Putamen (tissue), 1 donor: ENCODE results near the gene IGF2R.
"Not testable (repeated sequence)": the region's sequence is repeated elsewhere in the genome, so short reads cannot be mapped to it uniquely, and the experiment has no call there.

Experiments
- DNase-seq: peaks from one replicate; pipeline ENCODE4 v3.0.0-alpha.2; 2016; ENCODE audit warnings: low spot score

IGF2R gene

DNA sequence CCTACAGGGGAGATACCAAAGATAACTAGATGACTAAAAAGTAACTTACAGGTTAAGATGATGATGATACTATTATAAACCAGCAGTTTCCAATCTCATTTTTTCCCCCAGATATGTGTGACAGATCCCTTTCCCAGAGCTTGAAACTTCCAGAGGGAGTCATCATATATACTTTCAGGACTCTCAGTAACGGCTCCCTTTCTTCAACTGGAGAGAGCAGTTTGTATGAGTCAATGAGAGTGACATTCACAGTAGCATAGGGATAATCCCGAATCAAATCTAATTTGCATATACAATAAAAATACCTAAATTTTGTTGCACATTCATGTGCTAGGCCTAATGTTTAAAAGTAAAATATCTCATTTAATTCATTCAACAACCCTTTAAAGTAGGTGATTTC, 29.7 kb downstream of the IGF2R start:
- no peak for DNase-seq

GRCh38 chr6:159999240-159999671, 30.4 kb downstream of the IGF2R start:
- DNase-seq = no peak

DNA sequence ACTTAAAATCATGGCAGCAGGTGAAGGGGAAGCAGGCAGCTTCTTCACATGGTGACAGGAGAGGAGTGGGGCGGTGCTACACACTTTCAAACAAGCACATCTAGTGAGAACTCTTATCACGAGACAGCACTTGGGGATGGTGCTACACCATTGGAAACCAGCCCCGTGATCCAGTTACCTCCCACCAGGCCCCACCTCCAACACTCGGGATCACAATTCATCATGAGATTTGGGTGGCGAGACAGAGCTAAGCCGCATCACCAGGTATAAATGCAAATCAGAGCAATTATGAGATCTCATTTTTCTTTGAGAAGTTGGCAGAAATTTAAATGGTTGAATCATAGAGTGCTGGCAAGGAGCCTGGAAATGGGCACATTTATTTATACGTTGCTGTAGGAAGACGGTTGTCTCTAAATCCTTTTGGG, 31.4 kb downstream of the IGF2R start:
- peak; percentile 56 for DNase-seq

GRCh38 chr6:160000893-160001427, 32.1 kb downstream of the IGF2R start:
- not testable (repeated sequence) for DNase-seq

DNA sequence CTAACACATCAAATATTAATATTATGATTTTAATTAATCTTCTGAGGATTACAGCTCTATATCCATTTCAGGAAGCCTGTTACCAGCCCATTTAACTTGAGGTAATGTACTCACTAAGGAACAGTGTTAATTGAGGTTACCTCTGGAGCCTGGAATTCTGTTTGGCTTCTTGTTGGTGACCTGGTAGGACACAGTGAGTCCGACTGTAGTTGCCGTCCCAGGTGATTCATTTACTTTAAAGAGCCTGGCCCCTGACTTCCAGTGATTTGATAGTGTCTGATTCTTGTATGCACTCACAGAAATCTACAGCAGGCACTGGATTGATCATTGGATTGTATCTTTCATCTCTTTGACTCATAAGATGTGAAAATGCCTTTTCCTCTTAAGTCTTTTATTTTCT, 34.0 kb downstream of the IGF2R start:
- DNase-seq = no peak

DNA sequence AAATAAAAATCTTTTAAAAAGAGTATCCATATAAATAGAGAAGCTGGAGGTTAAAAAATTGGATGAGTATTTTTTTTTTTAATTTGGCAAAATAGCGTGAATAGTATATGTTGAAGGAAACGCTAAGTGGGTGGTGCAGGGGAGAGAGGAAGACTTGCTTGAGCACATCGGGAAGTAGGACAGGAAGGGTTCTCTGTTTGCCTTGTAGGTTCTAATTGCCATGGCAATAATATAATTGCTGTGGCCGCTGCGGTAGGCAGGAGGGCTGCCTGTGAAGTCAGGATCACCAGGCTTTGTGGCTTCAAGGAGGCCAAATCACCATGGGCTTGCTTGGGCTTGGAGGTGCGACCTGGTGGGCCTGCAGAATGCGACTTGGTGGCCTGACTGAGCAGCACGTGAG, 35.1 kb downstream of the IGF2R start:
- no peak for DNase-seq

DNA sequence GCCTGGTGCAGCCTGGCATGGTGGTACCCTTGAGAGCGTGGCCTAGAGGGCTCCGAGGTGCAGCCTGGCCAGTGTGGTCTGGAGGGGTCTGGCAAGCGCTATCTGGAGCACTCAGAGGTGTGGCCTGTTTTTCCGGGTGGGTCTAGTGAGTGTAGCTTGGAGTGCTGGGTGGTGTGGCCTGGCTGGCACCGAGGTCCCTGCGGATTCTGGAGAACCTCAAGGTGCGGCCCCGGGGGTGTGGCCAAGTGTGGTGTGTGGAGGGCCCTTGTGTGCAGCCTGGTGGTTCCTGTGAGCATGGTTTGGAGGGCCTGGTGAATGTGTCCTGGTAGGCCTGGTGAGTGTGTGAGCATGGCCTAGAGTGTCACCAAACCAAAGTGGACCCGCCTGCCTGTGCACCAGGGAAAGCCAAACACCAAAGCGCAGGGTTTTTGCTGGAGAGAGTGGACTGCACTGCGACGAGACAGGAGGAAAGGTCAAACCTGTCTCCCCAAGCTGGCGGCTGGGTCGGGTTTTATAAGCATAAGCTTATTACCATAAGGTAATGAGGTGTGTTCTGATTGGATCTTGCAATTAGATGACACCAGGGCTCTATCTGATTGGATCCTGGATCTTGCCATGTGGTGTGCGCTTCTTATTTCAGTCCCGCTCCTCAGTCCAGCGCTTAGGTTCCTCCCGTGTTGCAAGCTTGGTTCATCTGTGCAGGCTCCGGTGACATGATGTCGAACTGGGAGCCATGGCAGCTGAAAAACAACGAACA, 35.7 kb downstream of the IGF2R start:
- no peak for DNase-seq

- no peak for DNase-seq
These were observed 36.3 kb downstream of the IGF2R start for GRCh38 chr6:160005211-160005610.

DNA sequence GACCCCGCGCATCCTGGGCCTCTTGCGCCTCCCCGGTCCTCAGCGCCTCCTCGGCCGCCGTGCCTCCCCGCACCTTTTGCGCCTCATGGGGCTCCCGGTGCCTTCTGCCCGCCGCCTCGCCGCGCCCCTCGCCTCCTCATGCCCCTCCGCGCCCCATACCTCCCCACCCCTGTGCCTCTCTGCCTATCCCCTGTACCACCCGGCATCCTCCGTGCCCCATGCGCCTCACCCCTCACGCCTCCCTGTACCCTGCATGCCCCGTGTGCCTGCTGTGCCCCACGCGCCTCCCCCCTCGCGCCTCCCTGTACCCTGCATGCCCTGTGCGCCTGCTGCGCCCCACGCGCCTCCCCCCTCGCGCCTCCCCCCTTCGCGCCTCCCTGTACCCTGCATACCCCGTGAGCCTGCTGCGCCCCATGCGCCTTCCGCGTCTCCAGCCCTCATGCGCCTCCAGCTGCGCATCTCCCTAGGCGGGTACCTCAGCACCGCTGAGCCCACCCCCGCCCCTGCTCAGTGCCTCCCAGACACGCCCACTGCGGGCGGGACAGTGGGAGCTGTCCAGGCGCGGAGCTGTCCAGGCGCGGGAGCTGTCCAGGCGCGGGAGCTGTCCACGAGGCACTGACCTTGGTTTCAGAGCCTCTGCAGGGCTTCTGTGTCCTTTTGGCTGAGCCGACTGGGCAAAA, 37.1 kb downstream of the IGF2R start:
- DNase-seq = no peak

- no peak for DNase-seq
These were observed 38.3 kb downstream of the IGF2R start for GRCh38 chr6:160007145-160007544.

DNA sequence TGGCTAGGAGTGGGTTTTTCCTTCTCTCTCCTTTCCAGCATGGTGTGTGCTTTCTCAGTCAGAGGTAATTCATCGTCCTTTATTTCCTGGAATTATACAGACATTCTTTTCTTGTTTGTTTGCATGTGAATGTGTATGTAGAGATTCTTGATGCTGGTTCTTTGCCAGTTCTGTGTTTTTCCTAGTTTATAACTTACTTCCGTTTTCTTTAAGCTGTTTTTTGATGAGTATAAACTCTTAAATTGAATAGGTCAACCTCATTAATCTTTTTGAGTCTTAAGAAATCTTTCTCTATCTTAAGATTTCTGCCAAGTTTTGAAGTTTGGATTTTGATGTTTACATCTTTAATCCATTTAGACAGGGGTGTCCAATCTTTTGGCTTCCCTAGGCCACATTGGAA, 38.7 kb downstream of the IGF2R start:
- no peak for DNase-seq

DNA sequence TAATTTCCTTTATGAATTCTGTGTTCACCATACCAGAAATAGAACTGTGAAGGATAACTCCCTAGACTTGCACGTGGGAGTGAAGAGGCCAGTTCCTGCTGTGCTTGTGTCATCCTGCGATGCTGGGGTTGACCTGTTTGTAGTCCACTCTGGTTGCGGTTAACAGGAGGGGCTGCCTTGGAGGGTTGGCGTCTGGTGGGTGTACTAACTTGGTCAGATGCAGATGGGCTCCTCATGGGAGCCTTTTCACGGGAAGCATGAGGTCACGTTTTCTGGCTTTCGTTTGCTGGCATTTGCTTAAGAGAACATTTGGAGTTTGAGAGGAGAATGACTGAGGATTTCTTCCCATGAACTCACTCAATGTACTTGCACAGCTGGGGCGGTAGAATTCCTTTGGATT, 41.2 kb downstream of the IGF2R start:
- DNase-seq = no peak

DNA sequence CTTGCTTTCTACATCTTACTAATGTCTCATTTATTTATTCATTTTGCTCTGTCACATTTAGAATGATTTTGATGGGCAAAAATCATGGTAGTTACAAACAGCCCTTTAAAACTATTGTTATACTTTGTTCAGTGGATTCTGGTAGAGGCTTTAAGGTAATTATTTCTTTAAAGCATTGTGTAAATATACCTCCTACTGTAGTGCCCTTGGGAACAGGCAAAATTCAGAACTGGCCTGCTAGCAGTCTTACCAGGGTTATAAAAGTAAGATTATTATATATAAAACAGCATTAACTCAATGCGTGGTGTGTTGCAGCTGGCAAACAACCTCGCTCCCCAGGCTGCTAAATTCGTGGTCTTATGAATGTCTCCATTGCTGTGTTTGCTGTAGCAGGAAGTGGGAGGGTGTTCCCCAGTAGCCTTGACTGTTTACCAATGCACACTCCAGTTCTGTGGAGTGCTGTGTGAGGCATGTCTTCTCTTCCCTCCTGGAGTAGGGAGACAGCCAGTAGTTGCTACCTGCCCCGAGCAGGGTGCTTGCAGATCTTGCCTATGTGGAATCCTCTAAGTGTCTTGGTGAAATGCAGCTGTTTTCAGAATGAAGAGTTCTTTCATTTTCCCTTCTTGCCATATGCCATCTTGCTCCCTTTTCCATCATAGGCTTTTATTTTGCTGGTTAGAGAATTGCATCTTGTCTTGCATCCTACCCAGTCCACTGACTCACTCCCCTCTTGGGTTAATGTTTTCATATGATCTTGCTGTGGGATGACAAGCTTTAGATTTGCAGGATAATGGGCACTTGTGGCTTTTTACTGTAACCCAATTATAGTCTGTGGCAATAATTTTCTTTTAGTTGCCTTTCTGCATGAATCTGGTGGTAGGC, 45.3 kb downstream of the IGF2R start:
- no peak for DNase-seq

GRCh38 chr6:160014869-160015182, 45.9 kb downstream of the IGF2R start:
- no peak for DNase-seq

DNA sequence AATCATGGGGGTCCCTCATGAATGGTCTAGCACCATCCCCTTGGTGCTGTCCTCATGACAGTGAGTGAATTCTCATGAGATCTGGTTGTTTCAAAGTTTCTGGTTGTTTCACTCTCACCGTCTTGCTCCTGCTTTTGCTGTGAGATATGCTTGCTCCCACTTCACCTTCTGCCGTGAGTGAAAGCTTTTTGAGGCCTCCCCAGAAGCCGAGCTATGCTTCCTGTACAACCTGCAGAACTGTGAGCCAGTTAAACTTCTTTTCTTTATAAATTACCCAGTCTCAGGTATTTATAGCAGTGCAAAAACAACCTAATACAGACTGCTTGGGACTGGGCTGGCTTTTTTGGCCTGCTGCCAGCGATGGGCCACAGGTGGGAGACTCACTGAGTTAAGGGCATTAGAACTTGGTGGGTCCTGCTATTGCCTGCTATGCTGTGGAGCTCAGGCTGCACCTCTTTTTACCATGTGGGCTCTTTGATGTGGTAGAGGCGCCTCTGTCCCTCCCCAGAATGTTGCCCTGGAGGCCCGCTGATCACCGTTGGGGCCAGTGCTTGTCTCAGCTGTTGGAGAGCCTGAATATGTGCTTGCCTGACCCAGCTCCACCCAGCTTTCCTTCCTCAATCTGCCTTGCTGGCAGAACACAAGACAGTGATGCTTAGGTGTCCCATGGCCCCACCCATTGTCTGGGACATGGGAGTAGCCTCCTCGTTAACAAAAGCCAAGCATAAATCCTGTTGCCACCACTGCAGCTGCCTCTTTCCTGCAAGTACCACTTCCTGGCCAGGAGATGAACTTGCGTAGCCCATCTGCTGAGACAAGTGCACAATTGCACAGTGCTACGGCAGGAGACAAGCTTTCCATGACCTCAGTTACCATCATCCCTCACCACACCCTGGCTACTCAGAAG, 47.1 kb downstream of the IGF2R start:
- DNase-seq = no peak

DNA sequence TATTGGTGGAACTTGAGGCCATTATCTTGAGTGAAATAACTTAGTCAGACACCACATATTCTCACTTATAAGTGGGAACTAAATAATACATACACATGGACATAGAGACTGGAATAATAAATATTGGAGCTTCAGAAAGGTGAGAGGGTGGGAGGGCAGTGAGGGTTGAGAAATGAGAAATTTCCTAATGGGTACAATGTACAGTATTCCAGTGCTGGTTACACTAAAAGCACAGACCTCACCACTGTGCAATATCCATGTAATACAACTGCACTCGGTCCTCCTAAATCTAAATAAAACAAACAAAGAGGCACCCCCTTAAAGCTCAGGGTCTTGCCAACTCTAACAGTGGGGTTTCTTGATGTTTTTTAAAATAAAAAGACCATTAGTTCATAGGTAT, 53.2 kb downstream of the IGF2R start:
- DNase-seq = no peak

GRCh38 chr6:160022793-160023192, 53.9 kb downstream of the IGF2R start:
- DNase-seq = no peak

DNA sequence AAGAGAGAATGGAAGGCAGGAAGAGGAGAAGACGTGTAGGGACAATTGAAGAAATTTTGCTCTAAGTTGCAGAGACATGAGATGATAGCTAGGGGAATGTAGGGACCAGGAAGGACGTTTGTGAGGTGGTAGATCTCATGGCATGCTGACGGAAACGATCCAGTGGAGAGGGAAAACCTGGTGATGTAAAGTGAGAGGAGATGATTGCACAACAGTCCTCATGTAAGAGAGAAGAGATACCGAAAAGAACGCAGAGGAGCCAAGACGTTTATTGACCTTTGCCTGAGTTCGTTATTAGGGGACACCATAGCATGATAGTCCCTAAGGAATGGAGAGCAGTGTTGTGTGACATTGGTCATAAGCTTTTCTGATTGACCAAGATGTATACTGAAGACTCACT, 55.3 kb downstream of the IGF2R start:
- DNase-seq = no peak

DNA sequence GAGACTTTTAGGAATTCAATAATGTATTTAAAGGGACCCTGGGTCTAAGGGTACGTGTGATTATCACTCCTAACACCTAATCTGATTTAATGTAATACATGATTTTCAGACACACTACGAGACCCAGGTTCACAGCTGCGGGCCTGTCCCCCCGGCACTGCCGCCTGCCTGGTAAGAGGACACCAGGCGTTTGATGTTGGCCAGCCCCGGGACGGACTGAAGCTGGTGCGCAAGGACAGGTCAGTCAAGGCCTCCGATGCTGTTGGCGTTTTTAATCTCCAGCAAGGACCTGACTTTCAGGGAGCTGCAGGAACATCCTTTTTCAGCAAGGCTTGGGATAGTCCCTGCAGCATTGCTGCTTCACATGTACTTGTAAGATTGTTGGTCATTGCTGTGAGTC, 58.2 kb downstream of the IGF2R start:
- no peak for DNase-seq

GRCh38 chr6:160027931-160028330, 59.0 kb downstream of the IGF2R start:
- no peak for DNase-seq

GRCh38 chr6:160028487-160029275, 59.8 kb downstream of the IGF2R start:
- no peak for DNase-seq
